ENCODE measurements around the gene GRIPAP1. TPM values are rescaled to one million over a fixed set of nuclear protein-coding genes. Genes with fewer than 3 reads are reported as not detected.

The GRIPAP1 gene
- total RNA-seq, 1 donor from 2014 or later: 22.7 TPM

DNA sequence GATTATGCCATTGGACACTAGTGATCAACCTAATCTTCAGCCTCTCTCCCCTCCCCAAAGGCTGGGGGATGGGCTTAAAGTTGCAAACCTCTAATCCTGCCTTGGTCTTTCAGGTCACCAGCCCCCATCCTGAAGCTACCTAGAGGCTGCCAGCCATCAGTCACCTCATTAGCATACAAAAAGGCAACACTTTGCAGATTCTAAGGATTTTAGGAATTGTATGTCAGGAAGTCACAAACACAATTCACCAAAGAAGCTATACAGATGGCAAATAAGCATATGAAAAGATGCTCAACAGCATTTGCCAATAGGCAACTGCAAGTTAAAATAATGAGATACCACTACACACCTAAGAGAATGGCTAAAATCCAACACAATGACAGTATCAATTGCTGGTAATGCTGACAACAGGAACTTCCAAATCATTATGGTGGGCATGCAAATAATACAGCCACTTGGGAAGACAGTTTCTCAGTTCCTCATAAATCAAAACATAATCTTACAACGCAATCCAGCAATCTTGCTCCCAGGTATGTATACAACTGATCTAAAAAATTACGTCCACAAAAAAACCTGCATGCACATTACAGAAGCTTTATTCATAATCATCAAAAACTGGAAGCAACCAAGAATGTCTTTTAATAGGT, 74.2 kb downstream of the GRIPAP1 start:
- DNase-seq (ENCODE audit: low spot score) (no peak), ATAC-seq (no peak)

DNA sequence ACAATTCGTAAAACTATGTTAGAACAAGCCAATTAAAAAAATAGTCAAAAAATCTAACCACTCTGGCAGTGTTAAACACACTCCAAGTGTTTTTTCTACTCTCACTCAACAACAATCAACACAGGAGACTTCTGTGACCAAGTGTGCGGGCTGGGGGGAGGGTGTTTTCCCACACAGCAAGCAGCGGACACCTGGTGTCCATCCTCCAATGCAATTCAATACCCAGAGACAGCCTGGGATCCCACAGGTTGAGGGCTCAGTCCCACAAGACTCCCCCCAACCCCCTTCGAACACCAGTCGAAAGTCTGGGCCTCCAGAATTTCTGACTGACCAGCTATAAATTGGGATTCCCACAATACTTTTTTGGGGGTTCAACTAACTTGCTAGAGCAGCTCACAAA, 74.9 kb downstream of the GRIPAP1 start:
- DNase-seq (ENCODE audit: low spot score) (no peak), ATAC-seq (no peak)

DNA sequence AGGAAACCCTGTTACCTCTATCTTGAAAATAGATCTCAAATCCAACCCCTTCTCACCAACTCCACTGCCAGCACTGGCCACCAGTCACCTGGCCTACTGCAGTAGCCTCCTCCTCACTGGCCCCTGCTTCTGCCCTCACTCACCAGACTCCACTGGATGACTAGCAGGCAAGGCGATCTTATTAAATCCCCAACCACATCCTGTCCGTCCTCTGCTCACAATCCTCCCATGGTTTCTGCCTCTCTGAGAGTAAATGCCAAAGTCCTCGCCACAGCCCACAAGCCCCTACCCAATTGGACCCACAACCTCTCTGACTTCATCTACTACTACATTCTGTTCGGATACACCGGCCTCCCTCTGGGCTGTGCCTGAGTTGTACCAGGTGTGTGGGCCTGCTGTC, 77.8 kb downstream of the GRIPAP1 start:
- no peak for DNase-seq (ENCODE audit: low spot score)
- no peak for ATAC-seq

DNA sequence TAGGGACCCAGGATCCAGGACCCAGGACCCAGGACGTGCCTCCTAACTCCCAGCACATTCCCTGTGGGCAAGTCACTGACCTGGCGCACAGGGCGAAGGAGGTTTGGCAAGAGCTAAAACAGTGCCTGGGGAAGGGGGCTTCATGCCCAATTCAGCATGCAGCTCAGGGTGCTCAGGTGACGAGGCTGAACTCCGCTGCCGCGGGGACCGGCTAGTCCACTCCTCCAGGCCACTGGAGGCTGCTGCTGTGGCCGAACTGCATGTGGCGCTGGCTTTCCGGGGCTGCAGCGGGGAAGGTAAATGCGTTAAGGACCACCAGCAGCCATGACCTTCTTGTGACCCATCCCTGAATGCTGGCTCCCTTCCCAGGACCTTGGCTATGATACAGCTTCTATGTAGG, 78.3 kb downstream of the GRIPAP1 start:
- DNase-seq (ENCODE audit: low spot score): no peak
- ATAC-seq: no peak

Other genes starting within 250 kb of the GRIPAP1 start
- gene GLOD5, start 240.5 kb downstream of the GRIPAP1 start, total RNA-seq: 3.1 TPM
- gene GATA1, start 215.7 kb downstream of the GRIPAP1 start, total RNA-seq: 0.35 TPM
- 113 TPM for gene HDAC6, start 200.2 kb downstream of the GRIPAP1 start, total RNA-seq
- gene ERAS, start 175.8 kb downstream of the GRIPAP1 start, total RNA-seq: not detected
- 0.23 TPM for gene PCSK1N, start 166.7 kb downstream of the GRIPAP1 start, total RNA-seq
- gene TIMM17B, start 104.5 kb downstream of the GRIPAP1 start, total RNA-seq: 22.8 TPM
- 31.3 TPM for gene PQBP1, start 104.3 kb downstream of the GRIPAP1 start, total RNA-seq
- gene SLC35A2, start 90.6 kb downstream of the GRIPAP1 start, total RNA-seq: 18.7 TPM
- 3.8 TPM for gene PIM2, start 83.2 kb downstream of the GRIPAP1 start, total RNA-seq
- 21.8 TPM for gene OTUD5, start 44.7 kb downstream of the GRIPAP1 start, total RNA-seq
- 0.68 TPM for gene KCND1, start 30.4 kb downstream of the GRIPAP1 start, total RNA-seq
- gene TFE3, start 41.1 kb upstream of the GRIPAP1 start, total RNA-seq: 16.8 TPM
- gene CCDC120, start 56.7 kb upstream of the GRIPAP1 start, total RNA-seq: 4.7 TPM
- 5.4 TPM for gene PRAF2, start 71.7 kb upstream of the GRIPAP1 start, total RNA-seq
- 49.4 TPM for gene WDR45, start 77.6 kb upstream of the GRIPAP1 start, total RNA-seq
- gene GPKOW, start 121.5 kb upstream of the GRIPAP1 start, total RNA-seq: 11.5 TPM
- gene MAGIX, start 160.5 kb upstream of the GRIPAP1 start, total RNA-seq: 27.7 TPM
- gene PLP2, start 169.6 kb upstream of the GRIPAP1 start, total RNA-seq: 11.7 TPM
- 4.5 TPM for gene PRICKLE3, start 184.1 kb upstream of the GRIPAP1 start, total RNA-seq
- gene SYP, start 197.9 kb upstream of the GRIPAP1 start, total RNA-seq: 0.10 TPM
- not detected for gene CACNA1F, start 231.1 kb upstream of the GRIPAP1 start, total RNA-seq
- gene CCDC22, start 233.2 kb upstream of the GRIPAP1 start, total RNA-seq: 9.5 TPM

Measured in left lobe of liver (tissue), 2 donors.